Ascending aorta (tissue), 2 donors: ENCODE data around the gene FRAT1. TPM values are rescaled to one million over a fixed set of nuclear protein-coding genes. Genes with fewer than 3 reads are reported as not detected.
A peak's percentile ranks its signal among the peaks of the same experiment; 100 is the strongest.

Experiments used
- DNase-seq, 2 donors: peaks; one replicate each; pipeline ENCODE4 v3.0.0-alpha.2; 2019; ENCODE audit warnings: low spot score in 2 of 2
- H3K27ac ChIP-seq, 2 donors: fragments of 200-600 bp; sonication (generic); one replicate each; pipeline ENCODE4 v1.5.1; 2016 to 2017; ENCODE audit warnings: mild to moderate bottlenecking in 1 of 2
- H3K27me3 ChIP-seq: fragments of 200-600 bp; sonication (generic); one replicate; pipeline ENCODE4 v1.5.1; 2017
- H3K36me3 ChIP-seq, 2 donors: fragments of 200-600 bp; sonication (generic); one replicate each; pipeline ENCODE4 v1.5.1; 2016
- H3K4me1 ChIP-seq, 2 donors: fragments of 200-600 bp; sonication (generic); one replicate each; pipeline ENCODE4 v1.5.1; 2016 to 2017; ENCODE audit warnings: mild to moderate bottlenecking in 1 of 2
- H3K4me3 ChIP-seq, 2 donors: fragments of 200-600 bp; sonication (generic); one replicate each; pipeline ENCODE4 v1.5.1; 2016 to 2017; ENCODE audit warnings: mild to moderate bottlenecking in 1 of 2
- H3K9me3 ChIP-seq, 2 donors: fragments of 200-600 bp; sonication (generic); one replicate each; pipeline ENCODE4 v1.5.1; 2016
- CTCF ChIP-seq, 3 experiments: fragments of 200-600 bp in 2 of 3; fragments of 450-650 bp in 1 of 3; sonication (generic) in 2 of 3; IDR thresholded peaks; one replicate each; pipeline ENCODE4 v1.5.1; 2016 to 2019; ENCODE audit warnings: antibody characterized with exemption in 3 of 3, mild to moderate bottlenecking in 1 of 3, moderate library complexity in 1 of 3
- intact Hi-C: fragments of 100-400 bp; cut with DNase I; formaldehyde crosslinking; loops from one replicate; pipeline ENCODE4 v1.15.1; 2023
- total RNA-seq: library from RNA; depleted of rRNA; stranded (reverse); fragments of >200 nt; gene quantifications from one replicate; pipeline ENCODE4 v1.1.0, GENCODE V29; 2016

FRAT1 gene
- 5.2 TPM for total RNA-seq

- intact Hi-C loops, result loop anchor here (1.0 kb wide), 2 partner anchors 15 to 27 kb away; partner anchors contain the start of genes ARHGAP19 and FRAT2
- peaks cover 4 to 8% of the 10 kb centered on the region in 2 donors for H3K4me1 ChIP-seq
- no peaks in the 10 kb centered on the region for H3K9me3 ChIP-seq
- H3K4me3 ChIP-seq, result peak within 1 kb of the TSS; percentile 85 to 95
- H3K27me3 ChIP-seq, result no peaks in the 10 kb centered on the region
- peak in 1 of 3 experiments; percentile 26 for TF ChIP-seq CTCF (IDR thresholded peaks at IDR 0.05)
- no peaks in the 10 kb centered on the region for H3K36me3 ChIP-seq
- peak; percentile 44 to 93 for DNase-seq
- H3K27ac ChIP-seq, result peak within 1 kb of the TSS; percentile 91 to 94
These were observed at the start of gene FRAT1 for GRCh38 chr10:97318772-97319651. Gene FRAT1, plus strand, starts transcription at chr10:97319271. Its CDS starts 183 bp downstream, at chr10:97319454.

GRCh38 chr10:97270523-97271154 is 48.4 kb upstream of the FRAT1 start:
- H3K27ac ChIP-seq, result no peak overlapping the region
- H3K27me3 ChIP-seq, result no peaks in the 10 kb centered on the region
- H3K36me3 ChIP-seq, result no peaks in the 10 kb centered on the region
- no peak for TF ChIP-seq CTCF (IDR thresholded peaks at IDR 0.05)
- DNase-seq, result no peak
- H3K4me1 ChIP-seq, result peaks cover 0 to 3% of the 10 kb centered on the region in 2 donors
- no peak overlapping the region for H3K4me3 ChIP-seq
- no peaks in the 10 kb centered on the region for H3K9me3 ChIP-seq
- intact Hi-C loops, result no loop called here

- no peak overlapping the region for H3K27ac ChIP-seq
- TF ChIP-seq CTCF (IDR thresholded peaks at IDR 0.05), result no peak
- DNase-seq, result no peak
- no peaks in the 10 kb centered on the region for H3K27me3 ChIP-seq
- no peaks in the 10 kb centered on the region for H3K9me3 ChIP-seq
- H3K36me3 ChIP-seq, result no peaks in the 10 kb centered on the region
- intact Hi-C loops, result no loop called here
- no peak overlapping the region for H3K4me3 ChIP-seq
- peaks cover 9 to 13% of the 10 kb centered on the region in 2 donors for H3K4me1 ChIP-seq
These were observed 45.4 kb upstream of the FRAT1 start for GRCh38 chr10:97273700-97274099.

- no peaks in the 10 kb centered on the region for H3K36me3 ChIP-seq
- H3K9me3 ChIP-seq, result no peaks in the 10 kb centered on the region
- intact Hi-C loops, result no loop called here
- DNase-seq, result no peak
- TF ChIP-seq CTCF (IDR thresholded peaks at IDR 0.05), result no peak
- peaks cover 9 to 16% of the 10 kb centered on the region in 2 donors for H3K4me1 ChIP-seq
- no peak overlapping the region for H3K27ac ChIP-seq
- no peak overlapping the region for H3K4me3 ChIP-seq
- no peaks in the 10 kb centered on the region for H3K27me3 ChIP-seq
These were observed 44.2 kb upstream of the FRAT1 start for GRCh38 chr10:97274828-97275227.

- Histone ChIP-seq H3K4me1 (peaks cover 9 to 16% of the 10 kb centered on the region in 2 donors), H3K4me3 (no peak overlapping the region), H3K36me3 (no peaks in the 10 kb centered on the region), H3K27me3 (no peaks in the 10 kb centered on the region), H3K9me3 (no peaks in the 10 kb centered on the region), H3K27ac (no peak overlapping the region)
- no peak for TF ChIP-seq CTCF (IDR thresholded peaks at IDR 0.05)
- DNase-seq, result no peak
- intact Hi-C loops, result no loop called here
These were observed 41.5 kb upstream of the FRAT1 start for GRCh38 chr10:97277551-97277950.
